Neural cell (in vitro differentiated cells): Measurements from ENCODE around the gene KLF13. TPM values are rescaled to one million over a fixed set of nuclear protein-coding genes. Genes with fewer than 3 reads are reported as not detected.

ENCODE experiments used
- H2AFZ ChIP-seq: fragments of 200-600, 300-800 bp; sonication (generic), shearing (Covaris generic); 2 replicates; pipeline ENCODE4 v1.6.0; 2014; ENCODE audit warnings: low read depth, mild to moderate bottlenecking, antibody characterized with exemption, low read length, moderate library complexity
- H3F3A ChIP-seq: fragments of 200-600 bp; shearing (Covaris generic); 2 replicates; pipeline ENCODE4 v1.6.1; 2016; ENCODE audit warnings: mild to moderate bottlenecking, moderate library complexity, mixed read lengths, antibody characterized with exemption, low read length; ENCODE audit not compliant: insufficient read depth, poor library complexity, severe bottlenecking
- H3K27ac ChIP-seq: fragments of 200-600, 300-800 bp; sonication (generic), shearing (Covaris generic); 2 replicates; pipeline ENCODE4 v1.5.1; 2014; ENCODE audit warnings: mild to moderate bottlenecking, low read length, moderate library complexity
- H3K27me3 ChIP-seq: fragments of 300-800, 200-600 bp; sonication (generic), shearing (Covaris generic); 2 replicates; pipeline ENCODE4 v1.6.0; 2014; ENCODE audit warnings: mild to moderate bottlenecking, low read depth, low read length, moderate library complexity; ENCODE audit not compliant: insufficient read depth
- H3K36me3 ChIP-seq: fragments of 300-800, 200-600 bp; sonication (generic), shearing (Covaris generic); 2 replicates; pipeline ENCODE4 v1.5.1; 2014; ENCODE audit warnings: mild to moderate bottlenecking, antibody characterized with exemption, low read length, moderate library complexity; ENCODE audit not compliant: insufficient read depth
- H3K4me2 ChIP-seq: fragments of 300-800, 200-600 bp; sonication (generic), shearing (Covaris generic); 2 replicates; pipeline ENCODE4 v1.6.0; 2014; ENCODE audit warnings: mild to moderate bottlenecking, low read length
- H3K4me3 ChIP-seq: fragments of 300-800, 200-600 bp; sonication (generic), shearing (Covaris generic); 2 replicates; pipeline ENCODE4 v1.5.1; 2014; ENCODE audit warnings: mild to moderate bottlenecking, low read length, moderate library complexity
- H3K79me2 ChIP-seq: fragments of 200-600 bp; shearing (Covaris generic); replicated peaks from 2 replicates; pipeline ENCODE4 v1.6.0; 2014; ENCODE audit warnings: mild to moderate bottlenecking, low read length, moderate library complexity; ENCODE audit not compliant: insufficient read depth
- H3K9ac ChIP-seq: fragments of 300-800, 200-600 bp; sonication (generic), shearing (Covaris generic); 2 replicates; pipeline ENCODE4 v1.6.1; 2016; ENCODE audit warnings: mild to moderate bottlenecking, low read length, mixed read lengths
- H3K9me2 ChIP-seq: fragments of 200-600 bp; shearing (Covaris generic); 2 replicates; pipeline ENCODE4 v1.6.1; 2016; ENCODE audit warnings: mild to moderate bottlenecking, low read length, mixed read lengths; ENCODE audit not compliant: insufficient read depth
- H3K9me3 ChIP-seq: fragments of 200-600, 300-800 bp; sonication (generic), shearing (Covaris generic); 2 replicates; pipeline ENCODE4 v1.6.1; 2016; ENCODE audit warnings: mild to moderate bottlenecking, mixed run types, low read length, moderate library complexity, mixed read lengths
- H4K20me1 ChIP-seq: fragments of 200-600 bp; shearing (Covaris generic); 2 replicates; pipeline ENCODE4 v1.6.1; 2016; ENCODE audit warnings: mild to moderate bottlenecking, mixed run types; ENCODE audit not compliant: insufficient read depth
- EP300 ChIP-seq: fragments of 450-650 bp; conservative IDR thresholded peaks from 2 replicates; pipeline ENCODE4 v1.6.1; 2014; ENCODE audit warnings: antibody characterized with exemption, mild to moderate bottlenecking, moderate library complexity; ENCODE audit not compliant: poor library complexity, severe bottlenecking
- EZH2 ChIP-seq: fragments of 200-600, 300-800 bp; shearing (Covaris generic), sonication (generic); IDR thresholded peaks from 2 replicates; pipeline ENCODE4 v1.6.1; 2014; ENCODE audit warnings: antibody characterized with exemption, low read length, borderline replicate concordance, mild to moderate bottlenecking; ENCODE audit not compliant: insufficient read depth, poor library complexity, severe bottlenecking
- MXI1 ChIP-seq: fragments of 450-650 bp; conservative IDR thresholded peaks from 2 replicates; pipeline ENCODE4 v1.6.1; 2014; ENCODE audit warnings: antibody characterized with exemption, mild to moderate bottlenecking; ENCODE audit not compliant: poor library complexity, severe bottlenecking
- POLR2AphosphoS5 ChIP-seq: IDR thresholded peaks from 2 replicates; pipeline ENCODE4 v1.6.1; 2012
- RAD21 ChIP-seq: fragments of 450-650 bp; conservative IDR thresholded peaks from 2 replicates; pipeline ENCODE4 v1.6.1; 2014; ENCODE audit warnings: antibody characterized with exemption, mild to moderate bottlenecking, moderate library complexity
- REST ChIP-seq: IDR thresholded peaks from 2 replicates; pipeline ENCODE4 v1.6.1; 2012; ENCODE audit warnings: borderline replicate concordance
- SMC3 ChIP-seq: fragments of 450-650 bp; conservative IDR thresholded peaks from 2 replicates; pipeline ENCODE4 v1.6.1; 2014; ENCODE audit warnings: antibody characterized with exemption, mild to moderate bottlenecking, moderate library complexity; ENCODE audit not compliant: poor library complexity
- TAF1 ChIP-seq: IDR thresholded peaks from 2 replicates; pipeline ENCODE4 v1.6.1; 2012; ENCODE audit warnings: low read depth
- polyA plus RNA-seq: library from polyadenylated mRNA; depleted of rRNA; stranded (reverse); fragments of >200 nt; gene quantifications from 2 replicates; pipeline ENCODE4 v1.2.3, GENCODE V29; 2014
- TF ChIP-seq, protein P1 (sequence below): fragments of 450-650 bp; IDR thresholded peaks from 2 replicates; pipeline ENCODE4 v1.5.1; 2014; ENCODE audit warnings: antibody characterized with exemption, mild to moderate bottlenecking, moderate library complexity; ENCODE audit not compliant: poor library complexity, severe bottlenecking

Gene KLF13
- polyA plus RNA-seq, 1 donor from 2014 or later, result 17.0 TPM

- TF ChIP-seq MXI1 (no peak), SMC3 (no peak), REST (no peak), EZH2 (no peak), RAD21 (no peak), POLR2AphosphoS5 (no peak), EP300 (no peak), TAF1 (no peak)
- TF ChIP-seq, protein P1, sequence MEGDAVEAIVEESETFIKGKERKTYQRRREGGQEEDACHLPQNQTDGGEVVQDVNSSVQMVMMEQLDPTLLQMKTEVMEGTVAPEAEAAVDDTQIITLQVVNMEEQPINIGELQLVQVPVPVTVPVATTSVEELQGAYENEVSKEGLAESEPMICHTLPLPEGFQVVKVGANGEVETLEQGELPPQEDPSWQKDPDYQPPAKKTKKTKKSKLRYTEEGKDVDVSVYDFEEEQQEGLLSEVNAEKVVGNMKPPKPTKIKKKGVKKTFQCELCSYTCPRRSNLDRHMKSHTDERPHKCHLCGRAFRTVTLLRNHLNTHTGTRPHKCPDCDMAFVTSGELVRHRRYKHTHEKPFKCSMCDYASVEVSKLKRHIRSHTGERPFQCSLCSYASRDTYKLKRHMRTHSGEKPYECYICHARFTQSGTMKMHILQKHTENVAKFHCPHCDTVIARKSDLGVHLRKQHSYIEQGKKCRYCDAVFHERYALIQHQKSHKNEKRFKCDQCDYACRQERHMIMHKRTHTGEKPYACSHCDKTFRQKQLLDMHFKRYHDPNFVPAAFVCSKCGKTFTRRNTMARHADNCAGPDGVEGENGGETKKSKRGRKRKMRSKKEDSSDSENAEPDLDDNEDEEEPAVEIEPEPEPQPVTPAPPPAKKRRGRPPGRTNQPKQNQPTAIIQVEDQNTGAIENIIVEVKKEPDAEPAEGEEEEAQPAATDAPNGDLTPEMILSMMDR, result no peak
- no peak overlapping the region for H2AFZ ChIP-seq
- no peaks in the 10 kb centered on the region for H3F3A ChIP-seq
- no peaks in the 10 kb centered on the region for H4K20me1 ChIP-seq
- no peak overlapping the region for H3K4me3 ChIP-seq
- H3K9me2 ChIP-seq, result no peaks in the 10 kb centered on the region
- H3K4me2 ChIP-seq, result no peak overlapping the region
- no peak overlapping the region for H3K9ac ChIP-seq
- no peaks in the 10 kb centered on the region for H3K9me3 ChIP-seq
- no peaks in the 10 kb centered on the region for H3K36me3 ChIP-seq
- H3K27ac ChIP-seq, result no peak overlapping the region
- H3K27me3 ChIP-seq, result no peaks in the 10 kb centered on the region
- no peaks in the 10 kb centered on the region for H3K79me2 ChIP-seq
Measured at GRCh38 chr15:31316135-31316795, 10.4 kb upstream of the KLF13 start.

DNA sequence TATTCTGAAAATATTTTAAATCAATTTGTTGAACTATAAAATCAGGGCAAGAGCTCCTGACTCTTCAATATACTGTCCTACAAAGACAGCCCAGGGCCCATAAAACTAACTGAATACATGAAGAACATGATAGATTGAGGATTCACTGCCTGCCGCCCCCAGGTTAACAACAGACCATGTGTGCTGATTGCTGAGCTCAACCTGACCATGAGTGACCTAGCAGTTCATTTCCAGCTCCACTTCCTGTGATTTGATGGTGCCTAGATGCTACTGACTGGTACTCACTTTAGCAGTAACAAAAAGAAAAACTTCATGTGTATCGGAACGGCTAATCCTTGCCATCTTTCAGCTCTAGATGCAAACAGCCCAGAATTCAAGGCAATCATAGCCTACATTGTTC, 9.6 kb upstream of the KLF13 start:
- no peak overlapping the region for H2AFZ ChIP-seq
- H3K4me3 ChIP-seq, result no peak overlapping the region
- no peaks in the 10 kb centered on the region for H3F3A ChIP-seq
- H3K9me3 ChIP-seq, result no peaks in the 10 kb centered on the region
- no peak overlapping the region for H3K27ac ChIP-seq
- H3K27me3 ChIP-seq, result no peaks in the 10 kb centered on the region
- TF ChIP-seq POLR2AphosphoS5 (no peak), EP300 (no peak), SMC3 (no peak), EZH2 (no peak), REST (no peak), MXI1 (no peak), TAF1 (no peak), RAD21 (no peak)
- TF ChIP-seq, protein P1, result no peak
- no peaks in the 10 kb centered on the region for H3K9me2 ChIP-seq
- H4K20me1 ChIP-seq, result no peaks in the 10 kb centered on the region
- H3K9ac ChIP-seq, result no peak overlapping the region
- H3K36me3 ChIP-seq, result no peaks in the 10 kb centered on the region
- H3K4me2 ChIP-seq, result no peak overlapping the region
- no peaks in the 10 kb centered on the region for H3K79me2 ChIP-seq
